ENCODE data around the gene SLC25A12.
"Not testable (repeated sequence)": the region's sequence is repeated elsewhere in the genome, so short reads cannot be mapped to it uniquely, and the experiment has no call there.

Gene SLC25A12

DNA sequence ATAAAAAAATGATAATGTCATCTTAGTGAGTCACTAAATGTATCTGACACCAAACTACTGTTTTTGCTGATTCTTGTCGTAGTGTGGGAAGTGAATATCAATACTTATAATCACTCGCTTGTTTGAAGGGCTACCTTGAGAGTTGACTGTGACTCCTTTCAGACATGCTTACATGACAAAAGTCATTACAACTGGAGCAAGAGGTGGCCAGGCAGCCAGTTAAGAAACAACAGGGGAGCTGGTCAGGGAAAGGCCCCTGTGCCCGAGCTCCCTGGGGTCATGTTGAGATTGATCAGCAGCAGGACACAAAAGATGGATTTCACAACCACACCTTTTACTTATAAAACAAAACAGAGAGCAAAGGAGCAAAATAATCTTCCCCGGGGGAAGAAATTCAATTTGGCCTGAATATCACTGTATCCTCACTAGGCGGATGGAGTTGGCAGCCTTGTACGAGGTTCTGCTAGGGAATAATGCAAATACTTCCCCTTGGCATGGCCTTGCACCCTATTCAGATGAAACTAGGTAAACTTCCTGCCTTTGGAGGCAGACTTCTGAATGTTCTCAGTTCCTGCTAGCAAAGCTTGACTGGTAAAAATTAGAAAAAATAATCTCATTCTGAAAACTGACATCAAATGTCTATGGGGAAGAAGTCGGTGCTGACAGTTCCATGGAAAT lies 105.6 kb downstream of the SLC25A12 start:
- DNase-seq = no peak

DNA sequence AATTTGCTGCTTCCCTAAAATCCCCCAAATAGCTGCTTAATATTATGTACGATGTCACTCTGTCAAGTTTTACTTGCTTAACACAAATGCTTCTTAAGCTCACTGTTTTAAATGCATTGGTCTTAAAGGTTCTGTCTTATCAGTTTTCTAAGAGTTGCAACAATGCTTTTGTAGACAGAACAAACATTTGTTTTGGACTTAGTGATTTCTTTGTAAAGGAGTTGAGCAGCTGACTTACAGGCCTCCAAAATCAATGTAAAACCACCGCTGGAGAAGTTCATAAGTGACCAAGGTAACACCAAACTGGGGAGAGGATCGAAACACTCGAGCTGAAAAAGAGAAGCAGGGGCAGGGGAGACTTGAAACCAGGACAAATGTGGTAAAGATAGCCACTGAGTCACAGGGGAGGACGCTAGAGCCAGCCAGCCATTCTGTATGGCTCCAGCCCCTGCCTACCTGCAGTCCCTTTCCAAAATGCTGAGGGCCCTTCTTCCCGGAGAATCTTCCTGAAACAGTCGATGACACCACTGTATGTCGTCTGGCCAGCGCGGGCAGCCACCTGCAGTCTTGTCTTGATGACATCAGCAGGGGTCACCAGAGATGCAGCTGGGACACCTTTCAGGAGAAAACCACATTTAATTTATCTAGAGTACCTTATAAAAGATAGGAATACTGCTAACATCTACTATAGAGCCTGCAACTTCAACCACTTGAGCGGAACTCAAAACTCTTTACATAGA lies 106.5 kb downstream of the SLC25A12 start:
- no peak for DNase-seq

DNA sequence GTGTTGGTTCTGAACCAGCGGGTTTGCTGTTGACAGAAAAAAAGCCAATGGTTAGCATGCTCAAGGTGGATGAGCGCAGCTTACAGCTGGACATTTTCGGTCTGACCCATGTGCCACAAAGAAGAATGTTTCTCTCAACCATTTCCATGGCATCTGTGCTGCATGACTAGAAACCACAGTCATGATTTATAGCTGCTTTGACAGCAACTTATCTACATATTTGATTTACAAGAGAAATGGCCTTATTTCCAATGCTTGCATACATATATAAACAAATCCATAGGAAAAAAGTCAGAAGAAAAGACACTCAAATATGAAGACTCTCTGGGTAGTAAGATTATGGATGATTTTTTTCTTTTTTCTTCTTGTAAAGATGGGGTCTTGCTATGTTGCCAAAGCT lies 108.6 kb downstream of the SLC25A12 start:
- no peak for DNase-seq

DNA sequence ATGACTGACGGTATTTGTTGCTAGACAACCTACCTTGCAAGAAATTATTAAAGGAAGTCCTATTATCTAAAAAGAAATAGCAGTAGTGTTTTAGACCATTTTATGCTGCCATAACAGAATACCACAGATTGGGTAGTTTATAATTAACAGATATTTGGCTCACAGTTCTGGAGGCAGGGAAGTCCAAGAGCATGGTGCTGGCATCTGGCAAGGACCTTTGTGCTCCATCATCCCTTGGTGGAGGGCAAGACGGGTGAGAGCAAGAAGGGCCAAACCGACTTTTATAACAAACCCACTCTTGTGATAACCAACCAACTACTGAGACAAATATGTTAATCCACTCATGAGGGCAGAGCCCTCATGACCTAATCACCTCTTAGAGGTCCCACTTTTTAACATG lies 115.5 kb downstream of the SLC25A12 start:
- no peak for DNase-seq

DNA sequence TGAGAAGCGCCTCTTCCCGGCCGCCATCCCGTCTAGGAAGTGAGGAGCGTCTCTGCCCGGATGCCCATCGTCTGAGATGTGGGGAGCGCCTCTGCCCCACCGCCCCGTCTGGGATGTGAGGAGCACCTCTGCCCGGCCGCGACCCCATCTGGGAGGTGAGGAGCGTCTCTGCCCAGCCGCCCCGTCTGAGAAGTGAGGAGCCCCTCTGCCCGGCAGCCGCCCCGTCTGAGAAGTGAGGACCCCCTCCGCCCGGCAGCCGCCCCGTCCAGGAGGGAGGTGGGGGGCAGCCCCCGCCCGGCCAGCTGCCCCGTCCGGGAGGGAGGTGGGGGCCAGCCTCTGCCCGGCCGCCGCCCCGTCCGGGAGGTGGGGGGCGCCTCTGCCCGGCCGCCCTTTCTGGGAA lies 119.5 kb downstream of the SLC25A12 start:
- DNase-seq = not testable (repeated sequence)

DNA sequence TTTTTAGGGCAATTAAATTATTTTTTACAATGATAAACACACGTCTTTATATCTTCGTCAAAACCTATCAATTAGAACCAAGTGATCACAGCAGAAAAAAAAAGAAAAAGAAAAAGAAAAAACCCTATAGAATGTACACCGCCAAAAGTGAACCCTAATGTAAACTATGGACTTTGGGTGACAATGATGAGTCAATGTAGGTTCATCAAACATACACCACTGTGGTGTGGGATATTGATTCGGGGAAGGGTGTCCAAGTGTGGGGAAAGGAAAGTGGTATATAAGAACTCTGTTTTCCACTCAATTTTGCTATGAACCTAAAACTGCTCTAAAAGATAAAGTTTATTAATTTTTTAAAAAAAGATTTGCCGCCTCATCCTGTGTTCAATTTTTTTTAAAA lies 121.7 kb downstream of the SLC25A12 start:
- no peak for DNase-seq

DNA sequence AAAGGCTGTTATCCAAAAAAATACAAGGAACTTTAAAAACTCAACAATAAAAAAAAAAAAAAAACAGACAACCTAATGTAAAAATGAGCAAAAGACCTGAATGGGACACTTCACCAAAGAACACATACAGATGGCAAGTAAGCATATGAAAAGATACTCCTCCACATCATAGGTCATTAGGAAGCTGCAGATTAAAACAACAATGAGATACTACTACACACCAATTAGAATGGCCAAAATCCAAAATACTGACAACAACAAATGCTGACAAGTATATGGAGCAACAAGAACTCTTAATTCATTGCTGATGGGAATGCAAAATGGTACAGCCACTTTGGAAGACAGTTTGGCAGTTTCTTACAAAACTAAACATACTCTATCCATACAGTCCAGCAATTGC lies 122.6 kb downstream of the SLC25A12 start:
- DNase-seq = no peak

DNA sequence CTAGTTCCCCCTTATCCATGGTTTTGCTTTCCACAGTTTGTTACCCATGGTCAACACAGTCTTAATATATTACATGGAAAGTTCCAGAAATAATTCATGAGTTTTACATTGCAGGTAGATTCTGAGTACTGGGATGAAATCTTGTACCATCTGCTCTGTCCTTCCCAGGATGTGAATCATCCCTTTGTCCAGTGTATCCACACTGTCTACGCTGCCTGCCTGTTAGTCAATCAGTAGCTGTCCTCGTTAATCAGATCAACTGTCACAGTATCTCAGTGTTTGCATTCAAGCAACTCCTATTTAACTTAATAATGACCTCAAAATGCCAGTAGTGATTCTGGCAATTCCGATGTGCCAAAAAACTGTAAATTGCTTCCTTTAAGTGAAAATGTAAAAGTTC lies 130.4 kb downstream of the SLC25A12 start:
- DNase-seq = no peak

DNA sequence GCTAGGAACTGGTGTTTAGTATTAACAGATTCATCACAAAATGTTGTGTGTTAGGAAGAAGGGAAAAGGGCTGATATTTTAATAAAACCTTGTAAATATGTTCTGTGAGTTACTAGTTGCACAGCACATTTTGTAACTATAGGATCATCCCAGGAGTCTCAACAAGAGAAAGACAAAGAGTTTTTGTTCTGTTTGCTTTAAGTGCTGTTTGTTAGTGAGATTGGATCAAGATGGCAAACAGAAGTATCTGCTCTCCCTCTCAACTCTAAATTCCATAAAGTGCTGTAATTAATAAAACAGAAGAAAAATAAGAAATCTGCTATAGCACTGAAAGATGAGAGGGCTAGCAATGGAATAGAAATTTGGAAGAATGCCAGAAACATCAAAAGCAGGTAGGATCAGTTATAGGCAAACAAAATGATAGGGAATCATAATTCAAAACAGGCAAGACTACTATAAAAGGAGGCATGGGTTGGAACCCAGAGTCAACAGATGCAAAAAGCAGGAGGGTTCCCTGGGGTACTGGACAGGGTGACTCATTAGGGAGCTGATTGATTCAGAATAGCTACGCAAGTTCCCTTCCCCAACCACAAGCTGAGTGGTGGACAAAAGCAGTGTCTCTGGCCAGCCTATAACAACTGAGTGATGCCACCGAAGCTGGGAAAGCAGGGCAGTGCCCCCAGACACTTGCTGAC lies 131.0 kb downstream of the SLC25A12 start:
- DNase-seq = no peak

DNA sequence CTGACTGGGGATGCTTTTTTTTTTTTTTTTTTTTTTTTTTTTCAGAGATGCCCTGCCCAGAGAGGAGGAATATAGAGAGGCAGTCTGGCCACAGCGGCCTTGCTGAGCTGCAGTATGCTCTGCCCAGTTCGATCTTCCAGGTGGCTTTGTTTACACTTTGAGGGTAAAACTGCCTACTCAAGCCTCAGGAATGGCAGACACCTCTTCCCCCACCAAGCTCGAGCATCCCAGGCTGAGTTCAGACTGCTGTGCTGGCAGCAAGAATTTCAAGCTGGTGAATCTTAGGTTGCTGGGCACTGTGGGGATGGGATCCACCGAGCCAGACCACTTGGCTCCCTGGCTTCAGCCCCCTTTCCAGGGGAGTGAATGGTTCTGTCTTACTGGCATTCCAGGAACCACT lies 132.9 kb downstream of the SLC25A12 start:
- not testable (repeated sequence) for DNase-seq

DNA sequence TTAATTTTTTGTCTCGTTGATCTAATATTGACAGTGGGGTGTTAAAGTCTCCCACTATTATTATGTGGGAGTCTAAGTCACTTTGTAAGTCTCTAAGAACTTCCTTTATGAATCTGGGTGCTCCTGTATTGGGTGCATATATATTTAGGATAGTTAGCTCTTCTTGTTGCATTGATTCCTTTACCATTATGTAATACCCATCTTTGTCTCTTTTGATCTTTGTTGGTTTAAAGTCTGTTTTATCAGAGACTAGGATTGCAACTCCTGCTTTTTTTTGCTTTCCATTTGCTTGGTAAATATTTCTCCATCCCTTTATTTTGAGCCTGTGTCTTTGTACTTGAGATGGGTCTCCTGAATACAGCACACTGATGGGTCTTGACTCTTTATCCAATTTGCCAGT lies 135.3 kb downstream of the SLC25A12 start:
- not testable (repeated sequence) for DNase-seq

DNA sequence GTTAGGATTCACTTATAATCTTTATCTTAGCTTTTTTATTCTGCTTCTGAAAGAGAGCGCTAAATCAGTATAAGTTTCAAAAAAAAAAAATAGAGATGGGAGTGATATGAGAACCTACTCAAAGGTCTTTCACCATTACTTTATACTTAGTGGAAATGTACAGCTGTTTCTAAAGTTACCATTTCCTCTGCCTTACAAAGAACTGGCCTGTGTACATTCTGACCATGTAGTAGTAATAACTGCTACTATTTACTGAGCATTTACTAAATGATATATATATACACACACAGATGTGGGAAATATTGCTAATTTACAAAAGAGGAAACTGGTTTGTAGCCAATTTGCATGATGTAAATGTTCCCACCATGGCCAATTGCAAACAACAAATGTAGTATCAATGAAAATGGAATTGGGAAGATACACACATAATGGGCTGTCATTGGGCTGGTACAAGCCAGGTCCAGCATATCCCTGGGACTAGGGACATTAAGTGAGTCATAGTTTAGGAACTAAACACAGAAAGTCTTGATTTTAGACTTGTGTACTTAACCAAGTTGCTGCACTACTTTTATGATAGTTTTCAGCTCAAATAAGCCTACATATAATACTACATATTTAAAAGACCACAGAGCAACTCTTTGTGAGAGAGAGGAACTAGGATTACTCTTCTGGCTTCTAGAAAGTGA lies 139.6 kb downstream of the SLC25A12 start:
- DNase-seq = no peak

DNA sequence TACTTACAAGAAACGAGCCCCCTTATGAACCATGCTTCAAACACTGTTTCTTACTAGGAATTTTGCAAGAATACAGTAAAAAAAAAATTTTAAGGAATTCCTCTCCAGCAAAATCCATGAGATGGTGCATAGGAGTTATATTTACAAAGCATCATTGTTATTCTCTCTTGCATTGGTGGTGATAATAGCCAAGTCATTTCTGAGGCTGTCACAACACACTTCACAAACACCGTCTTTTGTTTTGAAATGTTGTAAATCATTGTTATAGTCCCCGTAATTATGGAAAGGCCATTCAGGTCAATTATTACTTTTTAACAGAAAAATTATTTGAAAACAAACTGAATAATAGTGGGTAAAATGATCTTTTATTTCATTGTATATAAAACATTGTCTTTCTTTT lies 146.7 kb downstream of the SLC25A12 start:
- DNase-seq = no peak

DNA sequence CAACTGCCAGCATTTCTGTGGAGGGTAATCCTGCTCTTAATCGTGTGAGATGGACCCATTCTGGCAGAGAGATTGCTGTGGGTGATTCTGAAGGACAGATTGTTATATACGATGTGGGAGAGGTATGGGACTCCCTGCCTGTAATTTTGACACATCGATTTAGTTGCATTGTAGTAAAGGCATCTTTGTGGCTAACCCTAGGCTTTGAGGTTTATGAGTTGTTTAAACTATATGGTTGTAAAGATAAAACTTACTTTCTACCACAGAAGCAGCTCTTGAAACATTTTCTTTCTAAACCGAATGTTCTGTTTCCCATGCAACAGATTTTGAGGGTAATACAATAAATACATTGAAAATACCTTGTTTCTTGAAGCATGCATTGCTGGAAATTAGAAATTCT lies 148.2 kb downstream of the SLC25A12 start:
- DNase-seq = no peak

DNA sequence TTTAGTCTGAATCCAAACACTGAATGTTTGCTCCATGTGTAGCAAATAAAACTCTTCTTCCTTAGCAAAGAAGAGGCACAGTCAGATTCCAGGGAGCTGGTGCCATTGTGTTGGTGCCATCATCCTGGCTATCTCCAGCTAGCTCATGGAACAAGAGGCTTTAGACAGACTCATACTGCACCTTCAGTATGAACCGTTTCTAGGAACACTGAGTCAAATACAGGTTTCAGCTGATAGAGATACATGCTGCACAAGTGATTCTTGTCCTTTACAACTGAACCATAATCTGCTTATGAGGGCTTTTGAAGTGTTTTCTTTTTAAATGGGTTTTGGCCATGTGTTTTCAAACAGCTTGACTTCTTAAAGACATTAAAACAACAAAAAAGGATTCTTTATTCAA lies 148.9 kb downstream of the SLC25A12 start:
- no peak for DNase-seq

DNA sequence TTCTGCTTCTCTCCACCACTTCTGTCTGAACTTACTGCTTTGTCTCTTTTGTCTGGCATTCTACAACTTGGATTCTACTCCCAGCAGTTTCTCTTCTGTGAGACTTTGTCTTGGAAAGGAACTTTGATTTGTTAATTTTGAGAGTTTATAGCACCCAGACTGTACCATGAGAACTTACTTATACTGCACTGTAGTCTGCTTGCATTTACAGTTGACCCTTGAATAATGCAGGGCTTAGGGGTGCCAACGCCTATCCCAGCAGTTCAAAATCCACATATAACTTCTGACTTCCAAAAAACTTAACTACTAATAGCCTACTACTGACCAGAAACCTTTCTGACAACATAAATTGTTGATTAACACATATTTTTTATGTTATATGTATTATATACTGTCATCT lies 151.3 kb downstream of the SLC25A12 start:
- DNase-seq = no peak

DNA sequence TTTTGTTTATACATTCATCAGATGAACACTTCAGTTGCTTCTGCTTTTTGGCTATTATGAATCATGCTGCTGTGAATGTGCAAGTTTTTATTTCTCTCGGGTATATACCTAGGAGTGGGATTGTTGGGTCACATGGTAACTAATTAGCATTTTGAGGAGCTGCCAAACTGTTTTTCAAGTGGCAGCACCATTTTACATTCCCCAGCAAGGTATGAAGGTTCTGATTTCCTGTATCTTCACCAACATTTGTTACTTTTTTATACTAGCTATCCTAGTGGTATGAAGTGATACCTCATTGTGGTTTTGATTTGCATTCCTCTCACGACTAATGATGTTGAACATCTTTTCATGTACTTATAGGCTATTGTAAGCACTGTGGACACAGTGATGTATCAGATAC lies 152.9 kb downstream of the SLC25A12 start:
- DNase-seq = no peak

DNA sequence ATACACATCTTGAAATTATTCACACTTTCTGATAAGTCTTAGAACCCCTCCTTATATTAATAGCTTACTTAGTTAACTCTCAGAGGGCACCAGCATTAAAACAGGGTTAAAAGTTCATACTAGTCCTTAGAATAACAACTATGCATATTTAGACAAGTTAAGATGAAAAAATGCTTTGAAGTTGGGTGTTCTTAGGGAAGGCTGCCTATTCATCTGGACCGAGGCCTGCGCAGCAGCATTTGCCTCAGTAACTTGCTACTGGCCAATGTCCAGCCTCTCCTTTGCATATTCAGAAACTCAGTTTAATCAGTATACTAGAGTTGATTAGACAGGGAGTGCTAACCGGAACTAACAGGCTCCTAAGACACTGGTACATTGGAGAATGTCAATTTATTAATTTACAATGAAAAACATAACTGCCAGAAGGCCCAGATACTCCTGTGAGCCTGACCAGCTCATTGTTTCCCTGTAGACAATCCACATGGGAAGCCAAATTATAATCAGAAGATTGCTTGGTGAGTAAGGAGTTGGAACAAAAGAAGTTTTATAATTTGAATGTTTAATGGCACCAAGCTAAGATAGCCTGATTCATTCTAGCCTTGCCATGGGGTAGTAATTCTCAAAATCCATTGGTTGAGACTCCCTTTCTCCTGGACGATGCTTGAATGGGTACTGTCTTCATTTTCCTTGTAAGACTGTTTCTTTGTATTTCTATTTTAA lies 157.9 kb downstream of the SLC25A12 start:
- DNase-seq = no peak
